SK-N-DZ (cell line): ENCODE data around the gene STAB2.

Source experiments
- DNase-seq: peaks from one replicate; pipeline ENCODE4 v3.0.0-alpha.2; 2015; ENCODE audit warnings: low spot score

STAB2 gene

DNA sequence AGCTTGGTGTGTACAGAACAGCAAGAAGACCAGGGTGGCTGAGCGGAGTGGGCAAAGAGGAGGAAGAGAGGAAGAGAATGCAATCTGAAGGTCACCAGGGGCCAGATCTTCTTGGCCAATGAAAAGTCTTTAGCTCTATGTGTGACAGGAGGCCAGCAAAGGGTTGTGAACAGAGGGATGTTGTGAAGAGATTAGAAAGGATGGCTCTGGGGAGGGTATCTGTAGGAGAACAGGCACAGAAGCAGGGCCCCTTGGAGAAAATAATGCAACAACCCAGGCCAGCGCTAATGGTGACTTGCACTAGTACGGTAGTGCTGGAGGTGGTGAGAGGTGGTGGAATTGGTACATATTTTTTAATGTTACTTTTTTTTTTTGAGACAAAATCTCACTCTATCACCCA is 156.7 kb downstream of the STAB2 start:
- no peak for DNase-seq

DNA sequence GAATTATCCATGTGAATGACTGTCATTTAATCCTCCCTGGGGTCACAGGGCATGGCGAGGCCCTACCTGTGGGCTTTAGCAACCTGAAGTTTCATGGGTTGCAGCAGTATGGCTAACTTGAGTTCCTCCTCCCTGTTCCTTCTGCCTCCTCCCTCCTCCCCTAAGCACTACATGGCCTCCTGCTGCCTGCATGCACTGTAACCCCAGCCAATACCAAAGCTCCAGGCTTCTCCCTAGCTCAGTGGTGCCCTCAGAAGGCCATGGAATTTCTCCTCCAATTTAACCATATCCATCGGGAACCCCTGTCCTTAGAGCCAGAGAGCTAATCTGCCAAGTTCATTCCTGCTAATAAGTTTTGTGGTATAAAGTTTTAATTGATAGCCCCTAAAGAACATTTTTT is 158.9 kb downstream of the STAB2 start:
- no peak for DNase-seq

DNA sequence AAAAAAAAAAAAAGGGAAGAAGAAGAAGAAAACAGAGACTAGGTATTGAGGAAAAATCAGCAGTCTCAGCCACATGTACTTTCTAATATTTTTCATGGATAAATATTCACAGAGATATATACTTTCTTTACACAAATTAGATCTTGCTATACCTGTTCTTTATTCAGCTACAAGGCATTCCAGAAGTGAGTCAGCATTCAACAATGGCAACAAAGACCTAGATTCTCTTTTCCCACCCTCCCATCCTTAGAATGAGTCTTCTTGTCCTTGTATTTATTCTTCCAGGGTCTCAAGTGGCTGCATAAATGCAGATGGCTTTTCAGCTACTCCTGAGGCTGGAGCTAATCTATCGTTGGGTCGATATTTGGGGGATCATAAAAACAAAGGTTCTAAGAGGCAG is 160.9 kb downstream of the STAB2 start:
- no peak for DNase-seq

GRCh38 chr12:103748875-103749274 is 161.8 kb downstream of the STAB2 start:
- no peak for DNase-seq

DNA sequence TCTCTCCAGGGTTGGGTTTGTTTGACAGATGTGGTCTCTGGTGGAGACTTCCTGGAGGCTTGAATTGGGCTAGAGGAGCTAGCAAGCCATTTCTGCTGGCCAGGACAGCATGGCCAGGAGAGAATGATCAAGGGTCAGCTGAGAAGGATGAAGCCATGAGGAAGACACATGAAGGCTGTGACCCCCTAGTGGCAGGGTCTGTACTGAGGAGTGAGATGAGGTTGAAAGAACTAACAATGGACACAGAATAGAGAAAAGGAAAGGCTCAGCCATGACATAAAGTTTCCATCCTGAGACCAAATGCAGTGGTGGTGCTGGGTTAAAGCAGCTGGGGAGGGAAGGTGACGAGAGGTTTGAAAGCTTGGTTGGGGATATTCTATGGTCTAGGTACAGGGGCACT is 164.1 kb downstream of the STAB2 start:
- no peak for DNase-seq

GRCh38 chr12:103751600-103751999 is 164.5 kb downstream of the STAB2 start:
- no peak for DNase-seq

GRCh38 chr12:103755425-103755824 is 168.4 kb downstream of the STAB2 start:
- DNase-seq: no peak

GRCh38 chr12:103756443-103756842 is 169.4 kb downstream of the STAB2 start:
- no peak for DNase-seq

GRCh38 chr12:103757248-103757647 is 170.2 kb downstream of the STAB2 start:
- no peak for DNase-seq

DNA sequence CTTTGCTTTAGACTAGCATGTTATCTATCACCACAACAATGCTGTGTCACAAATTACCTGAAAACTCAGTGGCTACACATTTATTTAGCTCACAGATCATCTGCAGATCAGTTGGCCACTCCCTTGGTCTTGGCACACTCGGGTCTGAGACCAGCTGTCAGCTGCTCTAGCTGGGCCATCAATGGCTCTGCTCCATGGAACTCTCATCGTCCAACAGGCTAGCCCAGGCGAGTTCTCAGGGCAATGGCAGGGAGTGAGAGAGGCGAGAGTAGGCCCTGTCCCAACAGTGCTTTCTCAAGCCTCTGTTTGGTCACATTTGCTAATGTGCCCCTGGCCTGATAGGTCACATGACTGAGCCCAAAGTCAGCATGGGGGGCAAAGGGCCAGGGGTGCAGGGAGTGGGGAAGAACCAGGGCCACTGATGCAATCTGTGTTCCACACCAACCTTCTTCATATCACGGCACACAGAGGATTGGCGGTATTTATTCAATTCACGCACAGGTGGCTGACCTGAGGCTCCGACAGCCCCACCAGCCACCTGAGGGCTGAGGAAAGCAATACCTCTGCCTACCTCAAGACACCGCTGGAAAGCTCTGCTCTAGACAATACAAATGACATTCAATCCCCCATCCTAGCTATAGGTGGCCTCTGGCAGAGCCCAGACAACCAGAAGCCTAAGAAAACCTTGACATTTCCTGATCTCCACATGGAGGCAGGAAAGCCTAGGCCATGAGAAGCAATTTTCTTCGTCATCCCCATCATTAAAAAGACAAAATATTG is 171.4 kb downstream of the STAB2 start:
- DNase-seq: no peak

GRCh38 chr12:103762473-103762872 is 175.4 kb downstream of the STAB2 start:
- no peak for DNase-seq

DNA sequence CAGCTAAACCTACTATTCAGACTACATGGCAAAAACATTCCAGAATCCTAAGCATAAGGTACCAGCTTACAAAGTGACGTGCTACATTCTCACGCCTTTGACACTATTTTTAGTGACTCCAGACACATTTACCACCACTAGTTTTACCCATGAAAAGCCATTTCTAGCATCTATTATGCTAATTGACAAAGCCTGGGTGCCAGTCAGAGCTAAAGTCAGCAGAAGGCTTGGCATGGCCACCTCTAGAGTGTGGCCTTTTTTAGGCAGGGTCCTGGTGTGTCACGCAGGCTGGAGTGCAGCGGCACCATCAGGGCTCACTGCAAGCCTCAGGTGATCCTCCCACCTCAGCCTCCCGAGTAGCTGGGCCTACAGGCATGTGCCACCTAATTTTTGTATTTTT is 178.2 kb downstream of the STAB2 start:
- no peak for DNase-seq

DNA sequence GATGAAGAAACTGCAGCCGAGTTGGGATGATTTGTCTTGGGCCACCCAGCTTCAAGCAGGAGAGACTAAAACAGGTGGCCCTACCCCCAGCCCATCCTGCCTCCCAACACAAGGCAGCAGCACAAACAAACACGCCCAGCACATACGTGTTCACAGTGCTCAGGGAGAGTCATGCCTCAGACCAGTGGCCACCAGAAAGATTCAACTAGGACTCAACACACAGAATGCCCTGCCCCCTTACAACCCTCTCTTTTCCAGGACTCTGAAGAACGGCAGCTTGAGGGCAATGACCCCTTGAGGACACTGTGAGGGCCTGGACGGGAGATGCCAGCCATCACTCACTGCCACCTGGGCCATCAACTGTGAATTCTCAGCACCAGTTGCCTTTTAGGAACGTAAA is 179.0 kb downstream of the STAB2 start:
- DNase-seq: no peak

GRCh38 chr12:103768467-103769123 is 181.5 kb downstream of the STAB2 start:
- no peak for DNase-seq

DNA sequence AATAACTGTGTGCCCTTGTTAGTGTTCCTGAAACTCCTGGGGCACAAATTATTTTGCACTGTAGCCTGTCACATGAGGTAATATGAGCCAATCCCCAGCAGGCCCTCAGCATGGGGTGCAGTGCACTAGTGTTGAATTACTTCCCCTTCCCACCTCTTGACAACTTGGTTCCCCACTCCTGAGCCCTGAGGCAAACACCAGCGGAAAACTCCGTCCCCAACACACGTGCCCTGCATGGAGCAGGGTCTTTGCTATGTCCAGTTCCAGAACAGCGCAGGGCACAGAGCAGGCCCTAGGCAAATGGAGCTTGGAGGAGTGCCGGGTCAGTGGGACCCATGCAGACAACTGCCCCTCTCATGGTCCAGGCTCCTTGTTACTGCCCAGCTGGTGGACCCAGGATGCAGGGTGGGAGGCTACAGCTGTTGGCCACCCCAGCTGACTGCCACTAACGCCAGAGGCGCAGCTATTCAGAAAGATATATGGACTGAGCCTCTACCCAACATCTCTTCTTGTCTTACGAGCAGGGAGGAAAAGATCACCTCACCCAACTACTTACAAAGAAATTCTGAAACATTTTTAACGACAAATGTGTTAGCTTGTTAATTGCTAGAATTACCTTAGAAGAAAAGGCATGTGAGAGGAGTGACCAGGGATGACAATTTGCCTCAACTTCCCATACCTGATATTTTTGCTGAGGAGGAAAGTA is 182.3 kb downstream of the STAB2 start:
- no peak for DNase-seq

GRCh38 chr12:103771466-103771865 is 184.4 kb downstream of the STAB2 start:
- DNase-seq: no peak

DNA sequence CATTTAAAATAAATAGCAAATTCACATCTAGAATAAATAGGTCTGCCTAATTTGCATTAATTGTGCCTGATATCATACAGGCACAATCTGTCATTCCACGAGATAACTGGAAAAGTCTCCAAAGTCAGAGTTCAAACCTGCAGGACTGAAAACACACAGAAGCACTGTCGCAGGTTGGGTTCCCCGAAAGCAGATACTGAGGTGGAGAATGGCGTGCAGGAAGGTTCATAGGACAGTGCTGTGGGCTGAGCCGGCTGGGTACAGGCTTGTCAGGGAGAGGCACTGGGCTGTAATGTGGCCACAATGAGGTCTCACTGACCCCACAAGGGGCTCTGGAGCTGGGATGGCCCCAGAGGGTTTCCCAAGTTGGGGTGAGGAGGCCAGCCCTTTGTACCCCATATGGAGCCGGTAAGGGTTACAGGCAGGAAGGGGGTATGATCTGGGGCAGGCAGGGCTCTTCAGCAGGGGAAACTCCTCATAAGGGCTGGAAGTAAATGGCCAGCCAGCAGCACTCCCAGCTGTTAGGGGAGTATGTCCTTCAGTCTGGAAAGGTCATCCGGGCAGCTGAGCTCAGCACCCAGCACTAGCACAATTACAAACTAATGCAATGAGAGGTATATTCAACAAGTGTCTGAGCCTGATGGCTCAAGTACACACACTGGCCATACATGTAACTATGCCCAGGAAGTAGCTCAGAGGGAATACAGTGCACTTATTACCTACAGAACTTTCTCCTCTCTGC is 185.5 kb downstream of the STAB2 start:
- DNase-seq: no peak

DNA sequence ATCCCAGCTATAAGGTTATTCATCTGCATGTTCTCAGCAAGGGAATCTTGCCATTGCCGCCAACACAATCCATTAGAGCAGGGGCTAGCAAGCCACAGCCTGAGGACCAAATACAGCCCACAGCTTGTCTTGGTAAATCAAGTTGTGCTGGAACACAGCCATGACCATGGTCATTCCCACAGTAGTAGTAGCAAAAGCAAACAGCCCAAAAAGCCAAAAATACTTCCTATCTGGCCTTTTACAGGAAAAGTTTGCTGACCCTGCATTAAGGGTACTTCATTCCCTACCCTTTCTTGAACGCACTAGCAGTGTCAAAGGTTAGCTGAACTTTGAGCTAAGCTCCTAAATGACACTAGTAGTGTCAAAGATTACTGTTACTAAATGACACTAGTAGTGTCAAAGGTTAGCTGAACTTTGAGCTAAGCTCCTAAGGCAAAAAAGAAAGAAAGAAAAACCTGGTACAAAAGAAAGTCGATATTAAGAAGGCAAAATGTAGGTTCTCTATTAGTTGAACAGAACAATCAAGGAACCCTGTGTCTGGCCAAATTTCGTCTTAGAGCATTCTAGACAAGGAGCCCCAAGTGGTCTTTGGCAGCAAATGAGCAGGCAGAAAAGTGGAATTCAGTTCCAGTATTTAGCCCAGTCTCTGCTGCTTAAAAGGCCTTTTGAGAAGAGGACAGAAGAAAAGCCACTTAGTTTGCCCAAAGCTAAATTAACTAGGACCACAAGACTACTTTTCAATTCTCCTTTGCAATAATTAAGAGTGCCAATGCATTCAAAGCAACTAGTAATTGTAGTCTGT is 186.2 kb downstream of the STAB2 start:
- no peak for DNase-seq

- no peak for DNase-seq
Observed at GRCh38 chr12:103774977-103775560, 188.0 kb downstream of the STAB2 start.

DNA sequence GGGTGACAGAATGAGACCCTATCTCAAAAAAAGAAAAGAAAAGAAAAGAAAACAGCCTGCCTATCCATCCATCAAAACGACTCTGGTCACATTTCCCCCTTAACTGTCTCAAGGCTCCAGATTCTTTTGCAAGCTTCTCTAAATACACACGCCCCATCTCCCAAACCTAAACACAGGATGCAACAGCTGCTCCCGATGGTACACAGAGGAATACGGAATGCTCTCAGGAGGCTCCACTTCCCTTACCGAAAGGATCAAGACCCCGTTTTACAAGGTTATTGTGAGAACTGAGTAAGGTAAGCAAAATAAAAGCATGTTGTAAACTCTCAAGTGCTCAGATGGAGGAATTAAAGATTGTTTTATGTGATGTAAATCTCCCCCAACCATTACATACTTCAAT is 191.7 kb downstream of the STAB2 start:
- no peak for DNase-seq
